ENCODE data around the gene SLC2A13. TPM values are rescaled to one million over a fixed set of nuclear protein-coding genes. Genes with fewer than 3 reads are reported as not detected.
"Not testable (repeated sequence)": the region's sequence is repeated elsewhere in the genome, so short reads cannot be mapped to it uniquely, and the experiment has no call there.

The SLC2A13 gene
- polyA plus RNA-seq, 3 donors from 2014 or later = 1.8 to 5.9 TPM; not detected in 1

DNA sequence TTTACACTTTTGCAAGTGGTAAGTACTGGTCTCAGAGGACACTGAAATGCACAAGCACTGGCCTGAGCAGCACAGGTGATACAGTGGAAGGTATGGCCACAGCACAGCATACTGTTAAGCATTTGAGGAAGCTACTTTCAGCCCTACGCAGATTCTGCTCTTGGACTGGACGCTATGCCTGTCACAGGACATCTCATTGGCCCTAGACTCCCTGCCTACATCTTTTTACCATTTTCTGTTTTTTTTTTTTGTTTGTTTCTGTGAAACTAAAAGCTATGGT, 342.1 kb downstream of the SLC2A13 start:
- no peak for DNase-seq
- H3K4me1 Mint-ChIP-seq = no peaks in the 10 kb centered on the region
- H3K4me3 Mint-ChIP-seq = no peak overlapping the region
- H3K27ac Mint-ChIP-seq = no peak overlapping the region
- H3K9me3 Mint-ChIP-seq = no peaks in the 10 kb centered on the region
- peaks cover 4 to 18% (median 4%) of the 10 kb centered on the region in 3 donors for H3K36me3 Mint-ChIP-seq
- no peaks in the 10 kb centered on the region for H3K27me3 Mint-ChIP-seq (ENCODE audit: low read depth in 3 of 3)

DNA sequence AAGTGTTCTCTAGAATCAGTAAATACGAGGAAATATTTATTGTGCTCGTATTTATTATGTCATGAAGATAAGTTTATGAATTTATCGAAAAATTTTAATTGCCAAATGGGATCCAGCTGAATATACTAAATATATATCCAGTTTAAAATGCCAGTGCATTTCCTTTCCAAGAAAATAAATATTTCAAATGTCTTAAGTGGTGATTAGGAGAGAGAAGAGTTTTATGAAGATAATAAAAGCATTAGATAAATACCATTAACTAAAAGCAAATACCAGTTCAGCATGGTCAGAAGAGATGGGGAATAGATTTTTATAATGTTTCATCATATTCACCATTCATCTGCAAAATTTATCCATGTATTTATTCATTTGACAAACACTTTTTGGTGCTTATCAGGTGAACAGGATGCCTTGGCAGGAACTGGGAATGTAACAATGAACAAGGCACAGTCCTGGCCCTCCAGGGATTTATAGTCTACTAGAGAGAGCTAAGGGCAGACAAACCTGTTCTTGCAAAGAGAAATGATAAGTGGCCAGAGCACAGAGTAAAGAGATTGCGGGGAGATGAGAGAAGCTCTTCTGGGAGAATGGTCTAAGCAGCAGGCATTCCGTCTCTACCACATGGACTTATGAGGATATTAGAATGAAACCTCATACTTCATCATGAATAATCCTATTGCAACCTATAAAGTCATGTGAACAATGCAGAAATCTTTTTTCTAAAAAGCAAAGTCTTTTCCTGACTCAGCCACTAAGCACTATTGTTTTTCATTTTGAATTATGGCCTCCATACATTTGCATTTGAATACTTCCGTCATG, 342.6 kb downstream of the SLC2A13 start:
- Mint-ChIP-seq H3K9me3 (no peaks in the 10 kb centered on the region), H3K27me3 (ENCODE audit: low read depth in 3 of 3) (no peaks in the 10 kb centered on the region), H3K4me3 (no peak overlapping the region), H3K36me3 (peaks cover 4 to 18% (median 4%) of the 10 kb centered on the region in 3 donors), H3K27ac (no peak overlapping the region), H3K4me1 (no peaks in the 10 kb centered on the region)
- no peak for DNase-seq

DNA sequence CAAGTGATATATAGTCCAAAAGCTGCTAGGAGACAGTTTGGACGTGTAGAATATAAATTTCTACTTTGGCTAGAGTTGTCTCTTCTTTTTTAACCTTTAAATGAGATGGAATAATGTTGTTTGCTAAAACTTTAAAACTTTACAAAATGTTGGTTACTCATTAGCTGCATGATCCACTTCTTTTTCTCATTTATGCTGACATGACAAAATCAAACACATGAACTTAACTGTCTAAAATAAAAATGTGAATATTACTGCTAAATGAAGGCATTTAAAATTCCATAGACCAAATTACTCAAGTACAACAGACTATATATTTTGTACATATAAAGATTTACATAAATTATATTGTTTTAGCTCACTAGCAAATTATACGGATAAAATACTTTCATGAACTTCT, 350.4 kb downstream of the SLC2A13 start:
- Mint-ChIP-seq H3K27ac (no peak overlapping the region), H3K9me3 (no peaks in the 10 kb centered on the region)

DNA sequence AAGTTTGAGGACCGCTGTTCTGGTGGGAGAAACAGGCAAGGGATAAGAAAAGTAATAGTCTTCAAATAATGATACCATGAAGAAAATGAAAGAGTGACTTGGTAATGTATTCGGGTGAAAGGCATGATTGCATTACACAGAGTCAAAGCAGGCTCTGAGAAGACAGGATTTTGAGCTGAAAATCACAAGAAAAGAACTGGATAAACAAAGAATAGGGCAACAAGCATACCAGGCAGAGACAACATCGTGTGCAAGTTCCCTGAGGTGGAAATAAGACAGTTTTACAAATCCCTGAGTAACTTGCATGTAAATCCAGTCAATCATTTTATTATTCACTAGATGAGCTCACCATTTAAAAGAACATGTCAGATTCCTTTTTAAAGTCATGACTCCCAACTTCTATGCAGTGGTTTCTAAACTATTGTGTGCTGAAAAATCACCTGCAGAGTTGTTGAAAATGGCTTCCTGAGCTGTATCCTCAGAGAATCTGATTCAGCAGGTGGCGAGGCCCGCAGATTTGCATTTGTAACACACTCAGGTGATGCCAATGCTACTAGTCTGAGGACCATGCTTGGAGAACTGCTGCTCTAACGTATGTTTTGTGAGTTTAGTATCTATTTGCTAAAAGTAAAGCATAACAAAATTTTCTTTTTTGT, 353.3 kb downstream of the SLC2A13 start:
- H3K9me3 Mint-ChIP-seq = no peaks in the 10 kb centered on the region
- no peaks in the 10 kb centered on the region for H3K27me3 Mint-ChIP-seq (ENCODE audit: low read depth in 3 of 3)
- peaks cover 0 to 5% (median 0%) of the 10 kb centered on the region in 3 donors for H3K36me3 Mint-ChIP-seq
- H3K27ac Mint-ChIP-seq = no peak overlapping the region
- no peaks in the 10 kb centered on the region for H3K4me1 Mint-ChIP-seq
- H3K4me3 Mint-ChIP-seq = no peak overlapping the region
- no peak for DNase-seq

More for the DNA sequence above, 350.4 kb downstream of the SLC2A13 start:
- Mint-ChIP-seq H3K36me3 (peaks cover 4 to 6% (median 4%) of the 10 kb centered on the region in 3 donors), H3K27me3 (ENCODE audit: low read depth in 3 of 3) (no peaks in the 10 kb centered on the region), H3K4me1 (no peaks in the 10 kb centered on the region), H3K4me3 (no peak overlapping the region)
- DNase-seq = no peak

DNA sequence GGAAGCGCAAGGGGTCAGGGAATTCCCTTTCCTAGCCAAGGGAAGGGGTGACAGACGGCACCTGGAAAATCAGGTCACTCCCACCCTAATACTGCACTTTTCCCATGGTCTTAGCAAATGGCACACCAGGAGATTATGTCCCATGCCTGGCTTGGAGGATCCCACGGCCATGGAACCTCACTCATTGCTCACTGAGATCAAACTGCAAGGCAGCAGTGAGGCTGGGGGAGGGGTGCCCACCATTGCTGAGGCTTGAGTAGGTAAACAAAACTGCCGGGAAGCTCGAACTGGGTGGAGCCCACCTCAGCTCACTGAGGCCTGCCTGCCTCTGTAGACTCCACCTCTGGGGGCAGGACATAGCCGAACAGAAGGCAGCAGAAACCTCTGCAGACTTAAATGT, 359.7 kb downstream of the SLC2A13 start:
- not testable (repeated sequence) for H3K4me1 Mint-ChIP-seq; H3K27me3 Mint-ChIP-seq (ENCODE audit: low read depth in 3 of 3); H3K27ac Mint-ChIP-seq; H3K9me3 Mint-ChIP-seq; H3K4me3 Mint-ChIP-seq; DNase-seq; H3K36me3 Mint-ChIP-seq

DNA sequence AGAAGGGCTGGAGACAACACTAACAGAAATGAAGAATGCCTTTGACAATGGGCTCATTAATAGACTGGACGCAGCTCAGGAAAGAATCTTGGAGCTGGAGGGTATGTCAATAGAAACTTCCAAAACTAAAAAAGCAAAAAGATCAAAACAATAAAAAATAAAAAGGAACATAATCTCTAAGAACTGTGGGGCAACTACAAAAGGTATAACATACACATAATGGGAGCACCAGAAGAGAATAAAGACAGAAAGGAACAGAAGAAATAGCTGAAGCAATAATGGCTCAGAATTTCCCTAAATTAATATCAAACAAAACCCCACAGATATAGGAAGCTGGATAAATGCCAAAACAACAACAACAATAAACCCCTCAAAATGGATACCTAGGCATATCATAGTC, 362.2 kb downstream of the SLC2A13 start:
- Mint-ChIP-seq H3K4me3 (no peak overlapping the region), H3K4me1 (no peaks in the 10 kb centered on the region), H3K9me3 (peaks cover 0 to 5% (median 2%) of the 10 kb centered on the region in 6 donors), H3K27ac (no peak overlapping the region), H3K27me3 (ENCODE audit: low read depth in 3 of 3) (peaks cover 0 to 2% (median 1%) of the 10 kb centered on the region in 3 donors), H3K36me3 (peaks cover 0 to 5% (median 4%) of the 10 kb centered on the region in 3 donors)
- no peak for DNase-seq

DNA sequence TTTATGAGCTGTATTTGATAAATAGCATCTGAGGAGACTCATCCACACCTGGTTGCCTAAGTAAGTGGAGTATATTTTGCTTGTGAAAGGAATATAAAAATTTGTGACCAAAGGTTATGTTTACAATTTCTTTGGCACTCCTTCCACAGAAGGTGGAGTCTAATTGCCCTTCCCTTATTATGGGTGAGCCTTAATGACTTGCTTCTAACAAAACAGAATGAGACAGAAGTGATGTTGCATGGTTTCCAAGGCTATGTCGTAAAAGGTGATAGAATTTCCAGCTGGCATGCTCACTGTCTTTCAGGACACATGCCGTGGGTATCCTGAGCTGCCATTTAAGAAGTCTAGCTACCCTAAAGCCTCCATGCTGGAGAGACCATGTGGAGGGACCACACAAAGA, 369.5 kb downstream of the SLC2A13 start:
- Mint-ChIP-seq H3K27me3 (ENCODE audit: low read depth in 3 of 3) (peaks cover 0 to 6% (median 3%) of the 10 kb centered on the region in 3 donors), H3K36me3 (peaks cover 0 to 8% (median 3%) of the 10 kb centered on the region in 3 donors), H3K4me1 (no peaks in the 10 kb centered on the region), H3K4me3 (no peak overlapping the region), H3K27ac (no peak overlapping the region), H3K9me3 (peaks cover 8 to 41% (median 25%) of the 10 kb centered on the region in 6 donors)
- DNase-seq = no peak

DNA sequence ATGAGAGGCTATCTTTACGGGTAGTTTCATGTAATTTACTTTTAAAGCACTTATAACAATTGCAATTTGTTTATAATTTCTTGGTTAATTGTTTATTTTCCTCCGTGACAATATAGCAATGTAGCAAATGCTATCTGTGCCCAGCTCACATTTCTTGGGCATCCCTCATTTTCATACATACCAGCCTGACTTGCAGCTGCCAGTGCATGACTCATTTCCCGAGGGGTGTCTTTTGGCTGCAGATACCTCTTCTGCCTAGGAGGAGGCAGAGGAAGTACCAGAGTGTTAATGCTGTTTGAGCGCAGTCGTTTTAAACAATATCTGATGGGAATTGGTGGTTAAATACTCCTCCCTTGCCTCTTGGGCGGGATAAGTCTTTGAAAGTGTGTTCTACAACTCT, 382.1 kb downstream of the SLC2A13 start:
- no peaks in the 10 kb centered on the region for H3K27me3 Mint-ChIP-seq (ENCODE audit: low read depth in 3 of 3)
- DNase-seq = no peak
- H3K4me1 Mint-ChIP-seq = no peaks in the 10 kb centered on the region
- no peaks in the 10 kb centered on the region for H3K36me3 Mint-ChIP-seq
- no peak overlapping the region for H3K27ac Mint-ChIP-seq
- peaks cover 0 to 14% (median 5%) of the 10 kb centered on the region in 6 donors for H3K9me3 Mint-ChIP-seq
- no peak overlapping the region for H3K4me3 Mint-ChIP-seq

DNA sequence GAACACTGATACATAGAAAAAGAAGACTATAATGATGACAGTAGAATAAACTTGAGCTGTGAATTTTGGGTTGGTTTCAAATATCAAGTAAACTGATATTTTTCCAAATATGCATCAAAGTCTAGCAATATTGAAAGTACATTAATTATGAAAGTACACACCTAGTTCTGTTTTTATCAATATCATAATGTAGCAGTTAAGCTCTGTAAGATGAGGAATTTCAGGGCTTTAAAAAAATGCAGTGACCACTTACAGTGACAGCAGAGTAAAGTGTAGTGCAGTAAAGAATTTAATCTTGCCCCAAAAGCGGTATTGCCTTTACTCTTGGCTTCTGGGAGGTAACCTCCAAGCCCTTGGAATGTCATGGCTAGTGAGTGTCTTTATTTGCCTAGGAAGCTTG, 383.4 kb downstream of the SLC2A13 start:
- Mint-ChIP-seq H3K4me1 (no peaks in the 10 kb centered on the region), H3K4me3 (no peak overlapping the region), H3K9me3 (peaks cover 0 to 9% (median 1%) of the 10 kb centered on the region in 6 donors), H3K27me3 (ENCODE audit: low read depth in 3 of 3) (no peaks in the 10 kb centered on the region), H3K27ac (no peak overlapping the region), H3K36me3 (no peaks in the 10 kb centered on the region)
- DNase-seq = no peak

DNA sequence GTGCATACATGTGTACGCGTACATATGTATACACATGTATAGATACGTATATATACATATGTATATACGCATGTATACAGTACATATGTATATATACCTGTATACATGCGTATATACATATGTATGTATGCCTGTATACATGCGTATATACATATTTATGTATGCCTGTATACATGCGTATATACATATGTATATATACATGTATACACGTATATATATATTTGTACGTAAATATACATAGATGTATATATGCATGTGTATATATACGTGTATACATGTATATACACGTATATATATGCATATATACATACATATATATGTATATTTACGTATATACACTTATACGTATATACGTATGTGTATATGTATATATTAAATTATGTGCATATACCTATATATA, 392.3 kb downstream of the SLC2A13 start:
- DNase-seq = no peak
- Mint-ChIP-seq H3K9me3 (no peaks in the 10 kb centered on the region), H3K27me3 (ENCODE audit: low read depth in 3 of 3) (no peaks in the 10 kb centered on the region), H3K4me3 (no peak overlapping the region), H3K27ac (no peak overlapping the region), H3K36me3 (no peaks in the 10 kb centered on the region), H3K4me1 (no peaks in the 10 kb centered on the region)

DNA sequence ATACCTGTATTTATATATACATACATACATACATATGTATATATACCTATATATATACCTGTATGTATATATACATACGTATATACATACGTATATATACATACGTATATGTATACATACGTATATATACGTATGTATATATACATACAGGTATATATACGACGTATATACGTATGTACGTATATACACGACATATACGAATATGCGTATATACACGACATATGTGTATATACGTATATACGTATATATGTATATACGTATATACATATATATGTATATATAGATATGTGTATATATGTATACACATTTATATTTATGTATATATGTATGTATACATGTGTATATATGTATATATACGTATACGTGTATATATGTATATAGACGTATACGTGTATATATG, 393.5 kb downstream of the SLC2A13 start:
- Mint-ChIP-seq H3K27me3 (ENCODE audit: low read depth in 3 of 3) (no peaks in the 10 kb centered on the region), H3K27ac (no peak overlapping the region), H3K4me1 (no peaks in the 10 kb centered on the region), H3K36me3 (no peaks in the 10 kb centered on the region), H3K4me3 (no peak overlapping the region), H3K9me3 (no peaks in the 10 kb centered on the region)
- DNase-seq = no peak

Other genes starting within 250 kb of the SLC2A13 start
- under 1 TPM; 0.09 to 0.18 (median 0.17) TPM for gene LRRK2, start 118.9 kb upstream of the SLC2A13 start, polyA plus RNA-seq

All from immature natural killer cell (primary cell).